ENCODE data around the gene MLLT10.
A peak's percentile ranks its signal among the peaks of the same experiment; 100 is the strongest.

Gene MLLT10

GRCh38 chr10:21517134-21518031 is 16.6 kb upstream of the MLLT10 start:
- no peak for DNase-seq (ENCODE audit: low read depth in 2 of 2)

DNA sequence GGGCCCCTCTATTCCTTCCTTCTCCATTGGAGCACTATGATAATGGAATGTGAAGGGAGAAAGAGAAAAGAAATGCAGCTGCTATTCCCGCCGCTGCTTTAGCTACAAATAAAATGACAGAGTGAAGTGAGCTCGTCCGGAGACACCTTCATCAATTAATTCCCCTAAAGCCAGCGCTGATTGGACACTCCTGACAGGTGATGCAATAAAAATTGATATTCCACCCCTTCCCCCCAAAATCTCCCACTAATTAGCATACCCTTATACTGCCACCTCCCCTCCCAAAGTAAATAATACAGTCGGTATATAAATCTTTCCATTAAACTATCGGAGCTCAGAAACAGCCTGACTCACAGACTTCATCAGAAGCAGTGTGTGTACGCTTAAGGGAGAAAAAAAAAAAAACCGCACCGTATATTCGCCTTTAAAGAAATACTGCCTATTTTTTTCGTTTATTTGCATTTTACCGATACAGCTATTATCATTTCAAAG is 15.8 kb upstream of the MLLT10 start:
- no peak for DNase-seq (ENCODE audit: low read depth in 2 of 2)

GRCh38 chr10:21518641-21519396 is 15.2 kb upstream of the MLLT10 start:
- DNase-seq (ENCODE audit: low read depth in 2 of 2), result no peak

GRCh38 chr10:21519397-21519933 is 14.6 kb upstream of the MLLT10 start:
- DNase-seq (ENCODE audit: low read depth in 2 of 2), result no peak

- no peak for DNase-seq (ENCODE audit: low read depth in 2 of 2)
Measured at GRCh38 chr10:21519941-21520436, 14.0 kb upstream of the MLLT10 start.

DNA sequence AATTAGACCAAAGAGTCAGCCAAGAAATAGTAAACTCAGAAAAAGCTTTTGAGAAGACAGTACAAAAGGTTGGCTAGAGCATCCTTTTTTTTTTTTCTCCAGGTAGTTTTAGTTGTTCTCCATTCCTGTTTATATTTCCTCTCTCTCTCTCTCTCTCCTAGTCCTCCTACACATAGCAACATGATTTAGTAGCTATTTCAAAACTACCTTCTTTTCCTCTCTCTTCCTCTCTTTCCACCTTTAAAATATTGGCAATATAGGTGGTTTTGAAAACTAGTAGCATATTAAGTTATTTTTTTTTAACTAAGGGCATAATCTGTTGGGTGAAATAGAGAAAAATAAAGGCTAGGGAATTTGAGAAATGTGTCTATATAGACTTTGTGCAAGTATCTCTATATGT is 13.5 kb upstream of the MLLT10 start:
- no peak for DNase-seq (ENCODE audit: low read depth in 2 of 2)

- no peak for DNase-seq (ENCODE audit: low read depth in 2 of 2)
Measured at GRCh38 chr10:21520949-21521348, 13.1 kb upstream of the MLLT10 start.

DNA sequence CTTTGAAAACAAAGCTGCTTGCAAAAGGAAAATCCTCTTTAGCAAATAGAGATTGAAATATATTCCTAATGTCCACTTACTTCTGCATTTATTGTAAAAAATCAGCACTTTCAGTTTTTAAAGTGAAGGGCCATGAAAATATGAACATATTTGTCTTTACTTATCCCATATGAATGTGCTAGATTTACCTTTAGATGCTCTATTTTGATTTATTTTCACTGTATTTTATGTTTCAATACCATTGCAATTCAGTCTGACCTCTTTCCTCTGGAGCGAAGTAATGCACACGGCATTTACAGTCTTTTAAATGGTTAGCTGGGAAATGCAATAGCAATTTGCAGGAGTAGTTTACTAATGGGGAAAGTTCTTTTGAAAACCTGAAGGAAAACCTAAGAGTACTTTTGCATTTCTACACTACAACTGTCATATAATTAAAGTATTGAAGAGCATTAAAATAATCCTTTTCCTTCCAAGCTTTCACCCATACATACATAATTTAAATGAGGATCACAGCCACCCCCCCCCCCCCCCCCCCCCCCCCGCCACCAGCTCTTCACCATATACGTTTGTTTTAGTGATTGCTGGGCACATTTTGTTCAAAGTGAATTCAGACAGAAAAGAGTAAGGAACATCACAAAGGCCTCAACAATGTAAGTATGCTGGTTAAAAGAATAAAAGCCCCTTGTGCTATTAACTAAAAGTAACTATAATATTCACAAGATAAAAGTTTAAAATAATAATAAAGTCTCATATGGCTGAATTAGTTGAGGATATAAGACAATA is 12.1 kb upstream of the MLLT10 start:
- no peak for DNase-seq (ENCODE audit: low read depth in 2 of 2)

- no peak for DNase-seq (ENCODE audit: low read depth in 2 of 2)
Measured at GRCh38 chr10:21522631-21523406, 11.2 kb upstream of the MLLT10 start.

DNA sequence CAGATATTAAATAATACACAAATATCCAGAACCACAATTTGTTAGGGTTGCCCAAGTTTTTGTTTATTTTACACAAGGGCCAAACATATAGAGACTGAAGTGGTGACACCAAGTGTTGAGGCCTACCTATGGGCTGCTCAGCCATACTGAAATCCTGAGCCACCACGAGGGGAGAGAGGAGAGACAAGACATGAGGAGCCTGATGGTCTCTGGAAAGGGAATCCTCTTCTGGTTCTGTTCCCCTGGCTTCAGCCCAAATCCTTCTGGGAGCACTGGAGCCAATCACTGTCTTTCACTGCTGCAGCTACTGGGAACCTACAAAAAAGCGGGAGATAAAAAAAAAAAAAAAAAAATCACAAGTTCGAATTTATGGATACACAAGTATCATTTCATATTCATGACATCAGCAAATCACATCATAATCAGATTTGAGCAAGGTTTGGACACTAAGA is 10.4 kb upstream of the MLLT10 start:
- DNase-seq (ENCODE audit: low read depth in 2 of 2), result no peak

DNA sequence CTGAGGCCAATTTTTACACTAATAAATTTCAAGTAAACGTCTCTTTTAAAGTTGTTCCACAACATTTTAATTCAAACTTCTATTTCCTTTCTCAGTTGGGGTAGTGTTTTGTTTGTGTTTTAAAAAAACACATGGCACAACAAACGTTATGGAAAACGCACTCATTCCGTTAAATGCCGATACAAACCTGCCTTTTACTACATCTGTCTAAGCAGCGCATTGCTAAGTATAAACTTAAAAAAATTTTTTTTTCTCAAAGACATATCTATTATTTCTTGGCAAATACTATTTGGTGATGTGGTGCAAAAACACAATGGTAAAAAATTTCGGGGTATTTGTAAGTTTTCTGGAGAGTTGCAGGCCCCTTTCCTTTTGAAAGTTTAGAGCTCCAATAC is 9.9 kb upstream of the MLLT10 start:
- DNase-seq (ENCODE audit: low read depth in 2 of 2), result no peak

- no peak for DNase-seq (ENCODE audit: low read depth in 2 of 2)
Measured at GRCh38 chr10:21524526-21525366, 9.3 kb upstream of the MLLT10 start.

GRCh38 chr10:21525367-21526187 is 8.5 kb upstream of the MLLT10 start, which contains the start of gene SKIDA1:
TSS of gene SKIDA1 (minus strand) at chr10:21525682. CDS start at chr10:21517822, 7,860 bp downstream.
- peak in 1 of 2 donors; percentile 45 for DNase-seq (ENCODE audit: low read depth in 2 of 2)

GRCh38 chr10:21526188-21526859 is 7.7 kb upstream of the MLLT10 start:
- peak in 1 of 2 donors; percentile 36 for DNase-seq (ENCODE audit: low read depth in 2 of 2)

- DNase-seq (ENCODE audit: low read depth in 2 of 2), result no peak
Measured at GRCh38 chr10:21526860-21527597, 7.0 kb upstream of the MLLT10 start.

- no peak for DNase-seq (ENCODE audit: low read depth in 2 of 2)
Measured at GRCh38 chr10:21527598-21528235, 6.3 kb upstream of the MLLT10 start.

Data from stimulated activated CD8-positive, alpha-beta memory T cell treated with anti-CD3 and anti-CD28 coated beads, Interleukin-15, amount 100 ng/mL, for 4 hours (primary cell).